BLaER1 treated with 17β-estradiol and CSF1 and Interleukin-3, amounts not matched to agents 10 nM and 100 nM (cell line): ENCODE results near the gene DDR2.

Source experiments
- H3K27ac ChIP-seq, 11 experiments: shearing (Covaris generic); formaldehyde crosslinking; 2 replicates each; pipeline ENCODE4 v1.8.1; 2022
- H3K27me3 ChIP-seq, 11 experiments: shearing (Covaris generic); formaldehyde crosslinking; 2 replicates each; pipeline ENCODE4 v1.8.1; 2022
- H3K36me3 ChIP-seq, 11 experiments: shearing (Covaris generic); formaldehyde crosslinking; 2 replicates each; pipeline ENCODE4 v1.8.1; 2022
- H3K4me1 ChIP-seq, 10 experiments: shearing (Covaris generic); formaldehyde crosslinking; 2 replicates each; pipeline ENCODE4 v1.8.1; 2022
- H3K4me2 ChIP-seq, 11 experiments: shearing (Covaris generic); formaldehyde crosslinking; 2 replicates each; pipeline ENCODE4 v1.8.1; 2022
- H3K4me3 ChIP-seq, 10 experiments: shearing (Covaris generic); formaldehyde crosslinking; 2 replicates each; pipeline ENCODE4 v1.8.1; 2022
- H3K9ac ChIP-seq, 11 experiments: shearing (Covaris generic); formaldehyde crosslinking; 2 replicates each; pipeline ENCODE4 v1.8.1; 2022
- H3K9me3 ChIP-seq, 11 experiments: shearing (Covaris generic); formaldehyde crosslinking; replicated peaks in 1 of 11; 2 replicates each; pipeline ENCODE4 v1.8.1; 2022
- H4K20me1 ChIP-seq, 11 experiments: shearing (Covaris generic); formaldehyde crosslinking; 2 replicates each; pipeline ENCODE4 v1.8.1; 2022
- Cebpa-rat ChIP-seq, 11 experiments: shearing (Covaris generic); IDR thresholded peaks; 2 replicates each; pipeline ENCODE4 v1.8.1; 2022

The DDR2 gene

DNA sequence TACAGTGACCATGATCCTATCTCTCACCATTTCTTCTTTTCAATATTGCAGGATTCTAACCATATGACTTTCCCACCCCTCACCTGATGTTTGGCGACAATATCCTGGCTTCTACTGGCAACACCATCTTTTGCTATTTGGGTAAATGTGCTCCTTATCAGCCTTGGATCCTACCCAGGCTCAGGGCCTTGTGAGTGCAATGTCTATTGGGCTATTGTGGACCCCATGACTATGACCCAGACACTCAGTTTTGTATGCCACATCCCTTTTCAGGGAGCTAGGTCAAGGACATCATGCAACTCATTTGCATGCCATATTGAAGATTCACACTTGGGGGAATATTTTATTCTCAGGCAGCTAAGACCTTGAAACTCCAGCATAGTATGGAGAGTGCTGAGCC, 67.9 kb downstream of the DDR2 start:
- Histone ChIP-seq H3K4me1 (no peaks in the 10 kb centered on the region), H3K27me3 (no peaks in the 10 kb centered on the region), H3K9ac (no peak overlapping the region), H4K20me1 (no peaks in the 10 kb centered on the region), H3K4me3 (no peak overlapping the region), H3K27ac (no peak overlapping the region), H3K36me3 (no peaks in the 10 kb centered on the region), H3K4me2 (no peak overlapping the region), H3K9me3 (no peaks in the 10 kb centered on the region)
- TF ChIP-seq Cebpa-rat (IDR thresholded peaks at IDR 0.05) = no peak

DNA sequence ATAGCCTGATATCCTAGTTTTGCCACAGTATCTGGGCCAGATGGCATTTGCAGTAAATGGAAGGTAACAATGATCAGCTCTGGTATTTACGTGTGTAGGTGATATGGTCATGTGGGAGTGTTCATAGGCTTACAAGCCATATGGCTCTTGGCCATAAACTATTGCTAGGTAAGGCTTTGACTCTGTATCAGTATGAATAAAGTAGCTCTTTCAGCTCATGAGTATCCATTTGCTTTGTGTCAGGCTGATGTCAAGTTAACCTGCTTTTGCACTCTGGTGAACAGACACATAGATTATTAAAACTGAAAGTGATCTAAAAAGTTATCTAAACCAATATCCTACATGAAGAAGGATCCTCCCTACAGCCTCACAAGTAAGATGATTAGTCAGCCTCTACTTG, 69.0 kb downstream of the DDR2 start:
- Histone ChIP-seq H3K9ac (no peak overlapping the region), H3K27me3 (no peaks in the 10 kb centered on the region), H4K20me1 (no peaks in the 10 kb centered on the region), H3K4me3 (no peak overlapping the region), H3K27ac (no peak overlapping the region), H3K9me3 (no peaks in the 10 kb centered on the region), H3K4me1 (no peaks in the 10 kb centered on the region), H3K36me3 (no peaks in the 10 kb centered on the region), H3K4me2 (no peak overlapping the region)
- no peak for TF ChIP-seq Cebpa-rat (IDR thresholded peaks at IDR 0.05)

DNA sequence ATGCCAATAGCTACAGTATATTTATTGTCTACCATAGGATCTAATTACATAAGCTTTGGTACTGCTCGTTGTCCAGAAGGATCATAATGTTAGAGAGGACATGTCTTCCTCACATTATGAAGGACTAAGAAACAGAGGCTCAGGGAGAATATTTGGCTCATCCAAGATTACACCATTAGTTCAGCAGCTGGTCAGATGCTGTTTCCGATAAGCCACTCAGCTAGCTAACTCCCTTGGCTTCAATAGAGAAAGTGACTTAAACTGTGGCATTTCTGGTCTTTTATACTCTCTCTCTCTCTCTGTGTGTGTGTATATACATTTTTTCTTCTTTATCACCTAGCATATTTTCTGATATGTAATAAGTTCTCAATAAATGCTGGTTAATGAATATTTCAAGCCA, 70.4 kb downstream of the DDR2 start:
- no peak for TF ChIP-seq Cebpa-rat (IDR thresholded peaks at IDR 0.05)
- no peaks in the 10 kb centered on the region for H3K9me3 ChIP-seq
- no peaks in the 10 kb centered on the region for H3K4me1 ChIP-seq
- H3K27ac ChIP-seq = no peak overlapping the region
- H3K27me3 ChIP-seq = no peaks in the 10 kb centered on the region
- no peak overlapping the region for H3K9ac ChIP-seq
- no peaks in the 10 kb centered on the region for H3K36me3 ChIP-seq
- H3K4me2 ChIP-seq = no peak overlapping the region
- H4K20me1 ChIP-seq = no peaks in the 10 kb centered on the region
- no peak overlapping the region for H3K4me3 ChIP-seq

DNA sequence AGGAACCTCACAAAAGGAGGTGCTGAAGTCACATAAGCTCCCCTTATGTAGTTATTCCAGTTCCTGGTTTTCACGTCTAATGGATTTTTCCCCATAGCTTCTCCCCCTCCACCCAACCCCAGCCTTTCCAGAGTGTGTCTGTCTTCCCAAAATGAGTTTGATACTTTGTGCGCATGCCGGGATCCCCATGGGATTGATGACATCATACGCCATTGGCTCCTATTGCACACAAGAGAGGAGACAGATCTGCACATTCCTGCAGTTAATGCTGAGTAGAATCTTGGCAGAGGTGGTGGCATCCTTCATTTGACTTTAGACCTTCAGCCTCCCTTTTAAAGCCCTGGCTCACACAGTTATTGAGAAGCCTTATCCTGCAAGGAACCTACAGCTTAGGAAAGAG, 71.4 kb downstream of the DDR2 start:
- no peak overlapping the region for H3K4me2 ChIP-seq
- no peak for TF ChIP-seq Cebpa-rat (IDR thresholded peaks at IDR 0.05)
- no peak overlapping the region for H3K9ac ChIP-seq
- H3K4me1 ChIP-seq = no peaks in the 10 kb centered on the region
- no peaks in the 10 kb centered on the region for H3K27me3 ChIP-seq
- H3K4me3 ChIP-seq = no peak overlapping the region
- H4K20me1 ChIP-seq = no peaks in the 10 kb centered on the region
- no peaks in the 10 kb centered on the region for H3K36me3 ChIP-seq
- no peak overlapping the region for H3K27ac ChIP-seq
- no peaks in the 10 kb centered on the region for H3K9me3 ChIP-seq

DNA sequence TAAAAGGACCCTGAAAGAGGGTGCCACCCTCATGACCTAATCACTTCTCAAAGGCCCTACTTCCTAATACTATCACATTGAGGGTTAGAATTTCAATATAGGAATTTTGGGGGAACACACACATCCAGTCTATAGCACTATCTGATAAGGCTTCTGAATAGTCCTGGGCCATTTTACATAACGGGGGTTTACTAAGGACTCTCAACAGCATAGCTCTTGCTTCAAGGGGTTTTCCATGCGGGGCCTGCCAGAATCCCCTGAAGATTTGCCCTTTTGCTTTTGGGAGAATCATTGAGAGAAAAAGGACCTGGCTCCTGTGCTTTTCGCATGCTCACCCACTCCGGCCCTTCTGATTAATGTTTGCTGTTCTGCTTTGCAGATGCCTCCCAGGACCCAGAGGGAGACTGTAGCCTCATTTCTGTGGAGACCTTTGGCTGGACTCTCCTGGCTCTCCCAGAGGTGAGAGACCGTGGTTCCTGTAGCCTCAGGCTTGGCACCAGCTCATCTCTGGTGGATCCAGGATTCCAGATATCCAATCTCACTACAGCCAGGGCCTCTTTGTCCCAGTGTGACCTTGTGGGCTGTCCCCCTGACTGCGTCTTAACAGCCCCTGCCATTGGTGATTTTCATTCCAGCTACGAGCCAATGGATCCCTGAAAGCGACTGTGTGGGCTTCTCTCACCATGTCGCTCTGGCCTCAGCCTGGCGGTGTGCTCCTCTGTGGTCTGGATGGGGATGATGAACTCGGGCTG, 72.6 kb downstream of the DDR2 start:
- no peaks in the 10 kb centered on the region for H4K20me1 ChIP-seq
- H3K4me2 ChIP-seq = no peak overlapping the region
- no peaks in the 10 kb centered on the region for H3K4me1 ChIP-seq
- no peak overlapping the region for H3K27ac ChIP-seq
- H3K9me3 ChIP-seq = no peaks in the 10 kb centered on the region
- no peak overlapping the region for H3K4me3 ChIP-seq
- H3K9ac ChIP-seq = no peak overlapping the region
- TF ChIP-seq Cebpa-rat (IDR thresholded peaks at IDR 0.05) = no peak
- H3K36me3 ChIP-seq = no peaks in the 10 kb centered on the region
- no peaks in the 10 kb centered on the region for H3K27me3 ChIP-seq

DNA sequence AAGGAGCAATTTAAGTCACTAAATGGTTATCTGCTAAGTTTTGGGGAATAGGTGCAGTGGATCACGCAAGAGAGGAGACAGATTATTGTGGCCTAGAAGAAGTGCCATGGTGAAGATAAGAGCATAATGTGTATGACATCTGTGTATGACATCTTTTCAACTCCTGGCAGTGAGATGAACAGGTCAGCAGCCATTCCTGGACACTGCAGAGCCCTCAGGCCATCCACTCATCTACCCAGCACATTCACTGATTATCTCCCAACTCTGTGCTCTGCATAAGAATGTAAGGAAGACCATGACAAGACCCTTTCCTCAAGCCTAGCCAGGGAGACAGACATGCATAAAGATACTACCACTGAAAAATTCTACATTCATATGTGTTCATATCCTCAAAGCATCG, 73.7 kb downstream of the DDR2 start:
- no peak overlapping the region for H3K9ac ChIP-seq
- no peaks in the 10 kb centered on the region for H3K9me3 ChIP-seq
- TF ChIP-seq Cebpa-rat (IDR thresholded peaks at IDR 0.05) = no peak
- no peak overlapping the region for H3K27ac ChIP-seq
- no peak overlapping the region for H3K4me3 ChIP-seq
- no peaks in the 10 kb centered on the region for H4K20me1 ChIP-seq
- H3K27me3 ChIP-seq = no peaks in the 10 kb centered on the region
- H3K4me2 ChIP-seq = no peak overlapping the region
- H3K4me1 ChIP-seq = no peaks in the 10 kb centered on the region
- H3K36me3 ChIP-seq = no peaks in the 10 kb centered on the region

DNA sequence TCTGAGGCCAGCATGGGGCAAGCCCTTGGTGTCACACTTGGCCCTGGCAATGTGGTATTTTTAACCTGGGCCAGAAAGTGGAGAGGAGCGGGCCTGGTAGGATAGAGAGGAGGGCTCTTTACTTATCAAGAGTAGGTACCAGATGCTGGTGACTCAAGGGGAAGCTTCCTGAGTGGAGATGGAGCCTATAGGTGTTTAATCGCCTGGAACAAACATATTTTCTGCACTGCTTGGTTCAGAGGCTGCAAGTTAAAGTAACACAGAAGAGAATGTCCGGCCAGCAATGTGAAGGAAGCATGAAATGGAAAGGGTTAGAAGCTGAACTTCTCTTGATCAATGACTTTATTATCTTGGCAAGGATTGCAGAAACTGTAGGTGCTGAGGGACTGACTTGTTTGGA, 74.3 kb downstream of the DDR2 start:
- no peak for TF ChIP-seq Cebpa-rat (IDR thresholded peaks at IDR 0.05)
- Histone ChIP-seq H3K4me2 (no peak overlapping the region), H3K4me3 (no peak overlapping the region), H3K9me3 (no peaks in the 10 kb centered on the region), H4K20me1 (no peaks in the 10 kb centered on the region), H3K27me3 (no peaks in the 10 kb centered on the region), H3K27ac (no peak overlapping the region), H3K9ac (no peak overlapping the region), H3K36me3 (no peaks in the 10 kb centered on the region), H3K4me1 (no peaks in the 10 kb centered on the region)

DNA sequence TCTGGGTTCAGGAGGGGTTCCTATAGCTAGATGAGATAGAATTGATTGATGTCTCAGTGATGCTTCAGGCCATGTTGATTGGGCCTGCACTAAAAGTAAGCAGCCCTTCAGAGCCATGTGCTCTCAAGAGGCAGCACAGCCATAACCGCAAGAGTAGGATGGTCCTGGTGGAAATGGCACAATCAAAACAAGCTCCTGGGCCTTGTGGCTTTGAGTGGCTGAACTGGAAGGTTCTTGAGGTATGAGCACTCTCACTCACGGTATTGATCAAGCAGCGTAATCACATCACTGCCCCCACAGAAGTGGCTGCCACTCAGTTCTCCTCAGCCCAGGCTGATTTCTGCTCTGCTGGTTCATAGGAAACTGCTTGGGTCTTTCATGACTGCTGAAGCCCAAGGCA, 76.0 kb downstream of the DDR2 start:
- Histone ChIP-seq H3K4me1 (no peaks in the 10 kb centered on the region), H3K4me2 (no peak overlapping the region), H3K4me3 (no peak overlapping the region), H3K27ac (no peak overlapping the region), H3K9me3 (no peaks in the 10 kb centered on the region), H3K27me3 (no peaks in the 10 kb centered on the region), H4K20me1 (no peaks in the 10 kb centered on the region), H3K9ac (no peak overlapping the region), H3K36me3 (no peaks in the 10 kb centered on the region)
- no peak for TF ChIP-seq Cebpa-rat (IDR thresholded peaks at IDR 0.05)

DNA sequence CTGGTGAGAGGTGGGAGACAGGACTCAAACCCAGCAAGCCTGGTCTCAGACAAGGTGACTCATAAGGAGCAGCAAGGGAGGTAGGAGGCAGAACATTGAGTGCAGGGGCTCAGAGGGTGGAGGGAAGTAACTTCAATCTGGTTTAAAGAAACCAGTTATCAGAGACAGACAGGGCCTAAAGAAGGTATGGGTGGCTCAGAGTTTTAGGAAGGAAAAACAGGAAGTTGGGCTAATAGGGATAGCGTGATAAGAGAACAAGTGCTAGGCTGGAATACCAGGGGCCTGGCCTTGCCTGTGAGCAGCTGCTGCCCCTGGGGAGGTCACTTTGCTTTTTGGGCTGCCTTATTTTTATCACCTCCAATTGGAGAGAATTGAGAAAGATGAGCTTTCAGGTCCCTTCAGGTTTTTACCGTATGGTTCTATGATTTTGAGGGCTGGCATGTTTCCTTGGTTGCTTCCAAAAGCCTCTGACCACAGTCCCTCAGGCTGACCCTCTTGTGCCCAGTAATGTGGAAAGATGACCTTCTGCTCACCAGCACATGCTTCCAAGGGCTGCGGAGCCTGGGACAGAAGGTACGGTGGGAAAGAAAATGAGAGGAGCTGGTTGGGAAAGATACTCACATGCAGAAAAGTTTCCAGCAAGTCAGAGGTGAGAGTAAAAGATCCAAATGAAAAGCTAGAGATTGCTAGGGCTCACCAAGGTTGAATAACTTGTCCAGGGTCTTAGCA, 77.0 kb downstream of the DDR2 start:
- Histone ChIP-seq H3K4me2 (no peak overlapping the region), H3K4me3 (no peak overlapping the region), H3K9me3 (no peaks in the 10 kb centered on the region), H3K9ac (no peak overlapping the region), H3K36me3 (no peaks in the 10 kb centered on the region), H4K20me1 (no peaks in the 10 kb centered on the region), H3K27ac (no peak overlapping the region), H3K4me1 (no peaks in the 10 kb centered on the region), H3K27me3 (no peaks in the 10 kb centered on the region)
- TF ChIP-seq Cebpa-rat (IDR thresholded peaks at IDR 0.05) = no peak

DNA sequence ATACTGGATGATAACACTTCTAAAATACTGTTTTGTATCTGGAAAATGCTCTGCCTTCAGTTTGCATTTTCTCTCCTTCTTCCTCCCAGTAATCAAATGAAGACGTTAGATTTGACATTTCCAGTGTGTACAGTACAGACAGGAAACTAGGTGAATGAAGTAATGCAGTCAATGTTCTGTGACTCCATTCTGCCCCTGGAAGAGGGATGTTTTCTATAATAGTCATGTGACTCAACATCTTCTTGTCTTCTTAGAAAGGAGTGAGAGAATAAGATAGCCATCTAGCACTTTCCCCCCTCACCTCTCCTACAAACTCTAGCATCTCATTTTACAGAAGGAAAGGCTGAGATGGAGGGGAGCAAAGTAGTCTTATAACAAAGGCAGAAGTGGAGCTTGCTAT, 77.6 kb downstream of the DDR2 start:
- Histone ChIP-seq H3K27me3 (no peaks in the 10 kb centered on the region), H3K4me2 (no peak overlapping the region), H3K36me3 (no peaks in the 10 kb centered on the region), H3K9me3 (no peaks in the 10 kb centered on the region), H3K4me1 (no peaks in the 10 kb centered on the region), H4K20me1 (no peaks in the 10 kb centered on the region), H3K4me3 (no peak overlapping the region), H3K9ac (no peak overlapping the region), H3K27ac (no peak overlapping the region)
- TF ChIP-seq Cebpa-rat (IDR thresholded peaks at IDR 0.05) = no peak
